Skeletal muscle satellite cell (primary cell): Measurements from ENCODE around the gene GLRA1.

Experiments
- H3K27me3 ChIP-seq: 2 replicates; pipeline ENCODE4 v1.7.0; 2013; ENCODE audit warnings: low read length; ENCODE audit not compliant: control insufficient read depth, insufficient read depth
- H3K36me3 ChIP-seq: 2 replicates; pipeline ENCODE4 v1.7.0; 2013; ENCODE audit warnings: mild to moderate bottlenecking, control low read depth, low read length; ENCODE audit not compliant: insufficient read depth
- H3K4me1 ChIP-seq: 2 replicates; pipeline ENCODE4 v1.7.0; 2013; ENCODE audit warnings: low read length; ENCODE audit not compliant: control insufficient read depth, insufficient read depth
- H3K4me2 ChIP-seq: 2 replicates; pipeline ENCODE4 v1.7.0; 2013; ENCODE audit warnings: mild to moderate bottlenecking, low read length
- H3K4me3 ChIP-seq: 2 replicates; pipeline ENCODE4 v1.7.0; 2013; ENCODE audit warnings: low read length
- H3K9ac ChIP-seq: 2 replicates; pipeline ENCODE4 v1.7.0; 2013; ENCODE audit warnings: mild to moderate bottlenecking, low read depth, low read length, moderate library complexity
- H3K9me3 ChIP-seq: replicated peaks from 2 replicates; pipeline ENCODE4 v1.7.0; 2013; ENCODE audit warnings: mild to moderate bottlenecking, control low read depth, low read length

Gene GLRA1

GRCh38 chr5:151949701-151950308 is 25.2 kb upstream of the GLRA1 start:
- no peak overlapping the region for H3K4me3 ChIP-seq
- H3K27me3 ChIP-seq: no peaks in the 10 kb centered on the region
- no peaks in the 10 kb centered on the region for H3K9me3 ChIP-seq
- no peak overlapping the region for H3K4me2 ChIP-seq
- no peak overlapping the region for H3K9ac ChIP-seq
- no peaks in the 10 kb centered on the region for H3K36me3 ChIP-seq
- no peaks in the 10 kb centered on the region for H3K4me1 ChIP-seq

GRCh38 chr5:151949113-151949512 is 24.5 kb upstream of the GLRA1 start:
- Histone ChIP-seq H3K4me3 (no peak overlapping the region), H3K27me3 (no peaks in the 10 kb centered on the region), H3K9ac (no peak overlapping the region), H3K4me2 (no peak overlapping the region), H3K9me3 (no peaks in the 10 kb centered on the region), H3K4me1 (no peaks in the 10 kb centered on the region), H3K36me3 (no peaks in the 10 kb centered on the region)

DNA sequence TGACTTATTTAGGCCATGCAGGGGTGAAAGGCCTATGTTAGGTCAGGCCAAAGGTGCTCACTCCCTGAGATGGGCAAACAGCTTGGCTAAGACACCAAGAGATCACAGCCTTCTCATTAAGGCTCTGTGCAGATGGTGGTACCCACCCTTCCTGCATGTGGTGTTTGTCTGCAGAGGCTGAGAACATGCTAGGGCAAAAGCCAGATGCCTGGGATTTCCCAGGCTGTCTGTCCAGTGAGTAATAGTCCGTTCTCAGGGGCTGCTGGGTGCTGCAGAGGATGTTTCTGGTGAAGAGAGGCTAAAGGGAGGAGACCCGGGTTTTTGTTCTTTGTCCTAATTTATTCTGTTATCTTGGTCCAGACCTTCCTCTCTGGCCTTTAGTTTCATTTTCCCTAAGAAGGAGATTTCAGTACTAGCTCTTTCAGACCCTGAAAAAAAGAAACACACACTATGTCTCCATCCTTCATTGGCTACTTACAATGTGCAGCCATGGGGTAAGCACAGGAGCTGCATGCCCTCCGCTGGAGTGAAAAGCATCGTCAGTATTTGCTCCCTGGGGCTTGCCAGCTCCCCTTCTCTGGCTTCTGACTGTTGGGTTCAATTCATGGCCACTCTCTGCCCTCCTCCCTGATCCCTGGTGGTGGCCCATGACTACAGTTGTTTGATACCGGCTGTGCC is 23.4 kb upstream of the GLRA1 start:
- H3K9ac ChIP-seq: no peak overlapping the region
- H3K4me1 ChIP-seq: no peaks in the 10 kb centered on the region
- H3K4me2 ChIP-seq: no peak overlapping the region
- no peaks in the 10 kb centered on the region for H3K36me3 ChIP-seq
- no peaks in the 10 kb centered on the region for H3K27me3 ChIP-seq
- no peaks in the 10 kb centered on the region for H3K9me3 ChIP-seq
- H3K4me3 ChIP-seq: no peak overlapping the region

DNA sequence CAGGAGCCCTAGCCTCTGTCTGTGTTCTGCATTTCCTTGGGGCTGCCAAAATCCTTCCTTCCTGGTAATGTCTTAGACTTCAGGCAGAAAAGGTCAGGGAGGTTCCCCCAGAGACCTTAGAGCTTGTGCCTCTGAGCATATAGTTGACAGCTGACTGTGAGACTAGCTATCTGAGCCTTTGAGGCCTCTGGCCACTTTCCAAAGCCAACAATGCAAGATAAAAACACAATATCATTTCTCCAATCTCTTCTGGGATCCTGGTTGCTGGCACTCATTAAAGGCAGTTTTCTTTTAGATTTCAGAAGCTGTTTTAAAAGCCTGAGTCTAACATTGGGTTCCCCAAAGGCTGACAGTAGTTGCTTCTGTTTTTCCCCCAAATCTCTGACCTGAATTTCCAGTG is 13.2 kb upstream of the GLRA1 start:
- Histone ChIP-seq H3K36me3 (no peaks in the 10 kb centered on the region), H3K27me3 (no peaks in the 10 kb centered on the region), H3K4me2 (no peak overlapping the region), H3K9ac (no peak overlapping the region), H3K9me3 (no peaks in the 10 kb centered on the region), H3K4me3 (no peak overlapping the region), H3K4me1 (no peaks in the 10 kb centered on the region)

- no peak overlapping the region for H3K4me3 ChIP-seq
- H3K9me3 ChIP-seq: peaks cover 2% of the 10 kb centered on the region
These were observed 10.6 kb upstream of the GLRA1 start for GRCh38 chr5:151935135-151935695.

DNA sequence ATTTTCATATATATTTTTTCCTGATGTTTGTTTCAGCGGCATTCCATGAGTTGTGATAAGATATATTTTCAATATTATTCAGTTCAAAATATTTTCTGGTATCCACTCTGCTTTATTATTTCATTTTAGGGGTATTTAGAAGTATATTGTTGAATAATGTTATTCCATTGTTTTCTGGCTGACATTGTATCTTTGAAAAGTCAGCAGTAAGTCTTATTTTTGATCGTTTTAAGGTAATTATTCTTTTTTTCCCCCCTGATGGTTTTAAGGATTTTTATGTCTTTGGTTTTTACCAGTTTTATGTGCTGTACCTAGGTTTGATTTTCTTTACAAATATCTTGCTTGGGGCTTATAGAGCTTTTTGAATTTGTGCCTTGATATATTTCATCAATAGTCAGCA is 6.6 kb upstream of the GLRA1 start:
- Histone ChIP-seq H3K27me3 (peaks cover 4% of the 10 kb centered on the region), H3K4me3 (no peak overlapping the region), H3K9ac (no peak overlapping the region), H3K36me3 (no peaks in the 10 kb centered on the region), H3K4me1 (no peaks in the 10 kb centered on the region), H3K4me2 (no peak overlapping the region), H3K9me3 (peaks cover 2% of the 10 kb centered on the region)

More at GRCh38 chr5:151935135-151935695, 10.6 kb upstream of the GLRA1 start:
- H3K27me3 ChIP-seq: no peaks in the 10 kb centered on the region
- H3K9ac ChIP-seq: no peak overlapping the region
- no peak overlapping the region for H3K4me2 ChIP-seq
- no peaks in the 10 kb centered on the region for H3K36me3 ChIP-seq
- H3K4me1 ChIP-seq: no peaks in the 10 kb centered on the region

DNA sequence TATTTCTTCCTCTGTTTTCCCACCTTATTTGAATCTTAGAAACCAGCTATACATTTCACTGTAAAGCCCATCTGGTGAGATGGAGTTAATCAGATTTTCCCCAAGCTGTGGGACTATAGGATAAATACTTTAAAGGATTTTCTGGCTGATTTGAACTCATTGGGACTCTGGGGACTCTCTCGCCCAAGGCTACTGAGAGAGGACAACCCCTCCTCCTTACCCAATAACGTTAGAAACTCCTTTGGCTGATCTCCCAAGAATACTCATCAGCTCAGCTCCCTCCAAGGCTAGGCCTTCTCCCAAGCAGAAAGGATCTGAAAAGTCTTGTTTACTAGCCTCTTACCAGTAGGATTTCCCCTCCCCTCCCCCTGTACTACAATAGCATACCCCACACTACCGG is 1.5 kb upstream of the GLRA1 start:
- Histone ChIP-seq H3K4me2 (no peak overlapping the region), H3K36me3 (no peaks in the 10 kb centered on the region), H3K9me3 (no peaks in the 10 kb centered on the region), H3K9ac (no peak overlapping the region), H3K27me3 (peaks cover 4% of the 10 kb centered on the region), H3K4me3 (no peak overlapping the region), H3K4me1 (no peaks in the 10 kb centered on the region)

DNA sequence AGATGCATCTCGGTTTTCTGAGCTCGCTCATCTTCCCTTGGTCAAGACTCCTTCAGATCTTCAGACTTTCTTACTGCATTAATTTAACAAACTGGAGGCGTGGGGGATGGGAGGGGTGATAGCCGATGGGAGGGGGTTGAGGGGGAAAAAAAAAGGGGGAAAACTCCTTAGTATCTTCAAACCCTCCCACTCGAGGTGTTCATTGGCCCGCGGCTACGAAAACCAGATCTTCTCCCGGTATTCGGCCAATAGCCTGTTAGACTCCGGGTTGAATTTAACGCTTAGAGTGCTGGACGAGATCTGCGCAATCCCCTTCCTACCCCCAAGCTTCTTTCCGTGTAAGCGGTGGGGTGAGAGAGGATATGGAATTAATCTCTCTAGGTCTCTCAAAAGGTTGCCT is 689 bp upstream of the GLRA1 start:
- Histone ChIP-seq H3K4me2 (no peak overlapping the region), H3K27me3 (peaks cover 4% of the 10 kb centered on the region), H3K36me3 (no peaks in the 10 kb centered on the region), H3K9me3 (no peaks in the 10 kb centered on the region), H3K4me3 (no peak overlapping the region), H3K4me1 (no peaks in the 10 kb centered on the region), H3K9ac (no peak overlapping the region)

DNA sequence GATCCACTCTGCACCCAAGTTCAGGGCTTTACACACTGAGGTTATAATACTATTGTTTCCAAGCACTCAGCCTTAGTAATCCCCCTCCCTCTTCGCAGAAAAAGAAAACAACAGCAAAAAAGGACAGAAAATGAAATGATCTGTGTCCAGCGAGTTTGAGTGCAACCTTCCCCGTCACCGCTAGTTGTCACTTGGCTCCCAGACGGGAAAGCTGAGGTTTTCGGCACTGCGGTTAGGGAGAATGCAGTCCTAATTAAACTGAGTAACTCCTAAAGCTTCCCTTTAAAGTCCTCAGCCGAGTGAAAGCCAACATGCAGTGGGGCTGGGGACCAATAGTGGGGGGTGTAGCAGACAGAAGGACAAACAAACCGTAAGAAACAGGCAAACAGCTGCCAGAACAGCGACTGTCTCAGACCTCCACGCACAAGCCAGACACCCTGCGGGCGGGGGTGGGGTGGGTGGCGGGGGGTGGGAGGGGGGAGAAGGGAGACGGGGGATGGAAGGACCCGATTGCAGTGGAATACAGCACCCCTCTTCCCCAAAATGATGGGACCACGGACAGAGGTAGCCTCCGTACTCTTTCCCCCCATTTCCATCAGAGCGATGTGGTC is 680 bp downstream of the GLRA1 start:
- Histone ChIP-seq H3K4me3 (no peak overlapping the region), H3K27me3 (peaks cover 10% of the 10 kb centered on the region), H3K9me3 (no peaks in the 10 kb centered on the region), H3K4me1 (no peaks in the 10 kb centered on the region), H3K9ac (no peak overlapping the region), H3K4me2 (no peak overlapping the region), H3K36me3 (no peaks in the 10 kb centered on the region)

GRCh38 chr5:151921916-151922315 is 2.7 kb downstream of the GLRA1 start:
- H3K4me3 ChIP-seq: no peak overlapping the region
- no peaks in the 10 kb centered on the region for H3K4me1 ChIP-seq
- no peaks in the 10 kb centered on the region for H3K36me3 ChIP-seq
- H3K27me3 ChIP-seq: peaks cover 15% of the 10 kb centered on the region
- no peaks in the 10 kb centered on the region for H3K9me3 ChIP-seq
- H3K4me2 ChIP-seq: no peak overlapping the region
- H3K9ac ChIP-seq: no peak overlapping the region

- Histone ChIP-seq H3K9ac (no peak overlapping the region), H3K9me3 (no peaks in the 10 kb centered on the region), H3K4me3 (no peak overlapping the region)
These were observed 6.7 kb downstream of the GLRA1 start for GRCh38 chr5:151917904-151918303.

More at GRCh38 chr5:151917904-151918303, 6.7 kb downstream of the GLRA1 start:
- Histone ChIP-seq H3K4me1 (no peaks in the 10 kb centered on the region), H3K36me3 (no peaks in the 10 kb centered on the region), H3K27me3 (peaks cover 25% of the 10 kb centered on the region), H3K4me2 (no peak overlapping the region)
